HG02623 (cell line): ENCODE data around the gene IRF8.
"Not testable (repeated sequence)": the region's sequence is repeated elsewhere in the genome, so short reads cannot be mapped to it uniquely, and the experiment has no call there.

Experiments
- ATAC-seq: cut with Tn5 transposase; IDR thresholded peaks from one replicate; pipeline ENCODE4 v1.9.1; 2021; ENCODE audit warnings: moderate library complexity; ENCODE audit not compliant: unreplicated experiment

IRF8 gene

GRCh38 chr16:85898521-85899442 is at the start of gene IRF8:
Gene IRF8 (plus strand): TSS chr16:85899162. CDS start chr16:85903016, 3,854 bp downstream.
- peak; percentile 43 for ATAC-seq

GRCh38 chr16:85849388-85849787 is 49.6 kb upstream of the IRF8 start:
- ATAC-seq = no peak

GRCh38 chr16:85850344-85850880 is 48.5 kb upstream of the IRF8 start:
- ATAC-seq = no peak

GRCh38 chr16:85851034-85851785 is 47.8 kb upstream of the IRF8 start:
- no peak for ATAC-seq

- no peak for ATAC-seq
These were observed 45.1 kb upstream of the IRF8 start for GRCh38 chr16:85853547-85854545.

- no peak for ATAC-seq
These were observed 44.0 kb upstream of the IRF8 start for GRCh38 chr16:85854935-85855334.

- no peak for ATAC-seq
These were observed 42.9 kb upstream of the IRF8 start for GRCh38 chr16:85856079-85856478.

GRCh38 chr16:85856585-85856984 is 42.4 kb upstream of the IRF8 start:
- ATAC-seq = no peak

- no peak for ATAC-seq
These were observed 41.6 kb upstream of the IRF8 start for GRCh38 chr16:85857406-85857805.

- not testable (repeated sequence) for ATAC-seq
These were observed 40.4 kb upstream of the IRF8 start for GRCh38 chr16:85858571-85858970.

GRCh38 chr16:85858984-85859817 is 39.8 kb upstream of the IRF8 start:
- ATAC-seq = no peak

GRCh38 chr16:85859818-85860125 is 39.2 kb upstream of the IRF8 start:
- no peak for ATAC-seq

- no peak for ATAC-seq
These were observed 38.4 kb upstream of the IRF8 start for GRCh38 chr16:85860413-85861094.

- ATAC-seq = no peak
These were observed 37.7 kb upstream of the IRF8 start for GRCh38 chr16:85861095-85861825.

- no peak for ATAC-seq
These were observed 36.2 kb upstream of the IRF8 start for GRCh38 chr16:85862476-85863383.

- ATAC-seq = no peak
These were observed 35.6 kb upstream of the IRF8 start for GRCh38 chr16:85863384-85863774.

GRCh38 chr16:85864965-85865364 is 34.0 kb upstream of the IRF8 start:
- ATAC-seq = no peak
